Common myeloid progenitor, CD34-positive (primary cell): ENCODE measurements around the gene MBD5.

Source experiments
- CTCF ChIA-PET: fragments of 350-600 bp; sonication (Branson Sonifier 250); formaldehyde crosslinking; loops from one replicate; lab custom pipeline; 2021; ENCODE audit warnings: antibody characterized with exemption; lab: Charles Lee
- POLR2A ChIA-PET: fragments of 350-600 bp; sonication (Branson Sonifier 250); formaldehyde crosslinking; loops from one replicate; lab custom pipeline; 2021; ENCODE audit warnings: antibody characterized with exemption; lab: Charles Lee
- DNase-seq, 3 donors: peaks; one replicate each; pipeline versions ENCODE4 v3.0.0 to v3.0.0-alpha.2; 2013
- H3K27ac ChIP-seq, 2 experiments: 1 replicate in 1 of 2; 2 replicates in 1 of 2; pipeline ENCODE4 v1.7.0; 2013; ENCODE audit warnings: inconsistent platforms in 2 of 2, low read length in 2 of 2, mild to moderate bottlenecking in 2 of 2, low read depth in 1 of 2, moderate library complexity in 1 of 2; ENCODE audit not compliant: severe bottlenecking in 2 of 2, insufficient read depth in 1 of 2, poor library complexity in 1 of 2
- H3K27me3 ChIP-seq, 5 experiments: replicated peaks in 2 of 5; 1 replicate in 3 of 5; 2 replicates in 2 of 5; pipeline versions ENCODE4 v1.6.1 to v1.7.0; 2013; ENCODE audit warnings: low read length in 4 of 5, mild to moderate bottlenecking in 2 of 5, moderate library complexity in 2 of 5, inconsistent platforms in 1 of 5; ENCODE audit not compliant: insufficient read depth in 5 of 5, control insufficient read depth in 4 of 5
- H3K36me3 ChIP-seq, 4 experiments: 1 replicate in 2 of 4; 2 replicates in 2 of 4; pipeline versions ENCODE4 v1.6.1 to v1.7.0; 2013; ENCODE audit warnings: low read length in 3 of 4, control low read depth in 1 of 4, mild to moderate bottlenecking in 1 of 4; ENCODE audit not compliant: control insufficient read depth in 4 of 4, insufficient read depth in 4 of 4
- H3K4me1 ChIP-seq, 4 experiments: 1 replicate in 3 of 4; 2 replicates in 1 of 4; pipeline versions ENCODE4 v1.6.1 to v1.7.1; 2013; ENCODE audit warnings: low read length in 3 of 4, mild to moderate bottlenecking in 3 of 4, control low read depth in 1 of 4, inconsistent platforms in 1 of 4, moderate library complexity in 1 of 4; ENCODE audit not compliant: control insufficient read depth in 4 of 4, insufficient read depth in 4 of 4; ENCODE audit errors: control extremely low read depth in 1 of 4
- H3K4me3 ChIP-seq, 7 experiments: 1 replicate in 4 of 7; 2 replicates in 3 of 7; pipeline versions ENCODE4 v1.5.1 to v1.7.0; 2013; ENCODE audit warnings: mild to moderate bottlenecking in 7 of 7, low read length in 6 of 7, moderate library complexity in 6 of 7, inconsistent platforms in 2 of 7, low read depth in 2 of 7, control low read depth in 1 of 7; ENCODE audit not compliant: insufficient read depth in 4 of 7, control insufficient read depth in 1 of 7; ENCODE audit errors: extremely low read depth in 1 of 7
- H3K9me3 ChIP-seq, 5 experiments: 1 replicate in 4 of 5; 2 replicates in 1 of 5; pipeline versions ENCODE4 v1.6.1 to v1.7.1; 2013; ENCODE audit warnings: low read length in 4 of 5, mild to moderate bottlenecking in 2 of 5, inconsistent platforms in 1 of 5, low read depth in 1 of 5, moderate library complexity in 1 of 5; ENCODE audit not compliant: control insufficient read depth in 4 of 5, insufficient read depth in 2 of 5; ENCODE audit errors: control extremely low read depth in 1 of 5
- WGBS: methylation state at CpG from one replicate; pipeline ENCODE4 v1.1.5; 2013; ENCODE audit not compliant: insufficient coverage; 5-methylcytosine and 5-hydroxymethylcytosine counted together

MBD5 gene

GRCh38 chr2:148447877-148448276 lies 427.0 kb downstream of the MBD5 start:
- no peaks in the 10 kb centered on the region for H3K4me1 ChIP-seq
- no peak for DNase-seq
- no peaks in the 10 kb centered on the region for H3K27me3 ChIP-seq
- WGBS = 100% methylated on average over 1 of the region's 1 CpG
- no peak overlapping the region for H3K4me3 ChIP-seq
- H3K27ac ChIP-seq = no peak overlapping the region
- no peaks in the 10 kb centered on the region for H3K36me3 ChIP-seq
- ChIA-PET POLR2A (no interaction called here), CTCF (no interaction called here)
- no peaks in the 10 kb centered on the region for H3K9me3 ChIP-seq

DNA sequence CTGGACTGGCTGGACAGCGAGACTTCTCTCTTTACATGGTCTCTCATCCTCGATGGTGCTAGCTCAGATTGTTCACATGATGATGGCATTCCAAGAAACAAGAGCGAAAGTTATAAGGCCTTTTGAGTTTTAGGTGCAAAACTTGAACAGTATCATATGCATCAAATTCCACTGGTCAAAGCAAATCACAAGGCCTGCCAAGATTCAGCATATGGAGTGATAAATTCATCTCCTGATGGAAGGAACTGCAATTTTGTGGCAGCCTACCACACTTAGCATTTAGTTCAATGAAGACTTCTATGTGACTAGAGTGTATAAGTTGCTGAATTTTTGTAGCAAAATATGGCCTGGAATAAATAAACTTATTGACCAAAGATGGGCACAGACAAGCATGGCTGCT lies 429.6 kb downstream of the MBD5 start:
- no peaks in the 10 kb centered on the region for H3K27me3 ChIP-seq
- no peak overlapping the region for H3K4me3 ChIP-seq
- CTCF ChIA-PET = no interaction called here
- no peaks in the 10 kb centered on the region for H3K9me3 ChIP-seq
- no peak overlapping the region for H3K27ac ChIP-seq
- H3K4me1 ChIP-seq = no peaks in the 10 kb centered on the region
- POLR2A ChIA-PET = interaction anchor here (0.6 kb wide), 1 partner anchor 511 kb away, joined by 4 read pairs; no protein-coding TSS in a partner anchor
- no peaks in the 10 kb centered on the region for H3K36me3 ChIP-seq
- WGBS = 100% methylated on average over 3 of the region's 3 CpGs
- DNase-seq = no peak

DNA sequence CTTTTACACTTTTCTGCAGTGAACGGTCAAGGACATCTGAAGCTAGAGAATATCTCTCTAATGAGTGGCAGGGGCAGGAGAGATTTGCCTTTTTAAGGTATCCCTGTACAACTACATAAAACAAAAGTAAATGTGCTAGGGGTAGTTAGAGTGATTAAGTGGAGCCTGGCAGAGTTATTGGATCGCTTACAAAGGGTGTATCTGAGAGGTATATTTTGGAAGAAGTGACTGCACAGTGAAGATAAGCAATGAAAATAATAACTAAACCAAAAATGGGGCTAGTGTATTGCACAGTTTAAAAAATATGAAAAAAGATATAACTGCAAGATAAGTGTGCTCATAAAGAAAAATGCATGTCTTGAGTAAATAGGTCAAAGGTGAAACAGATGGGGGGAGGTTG lies 430.2 kb downstream of the MBD5 start:
- CTCF ChIA-PET = interaction anchor here (1.9 kb wide), 1 partner anchor 14 kb away, joined by 4 read pairs; no protein-coding TSS in a partner anchor
- WGBS = no CpG with 5 or more reads among the region's 2 CpGs
- Histone ChIP-seq H3K27ac (no peak overlapping the region), H3K36me3 (no peaks in the 10 kb centered on the region), H3K4me1 (no peaks in the 10 kb centered on the region), H3K27me3 (no peaks in the 10 kb centered on the region), H3K9me3 (no peaks in the 10 kb centered on the region), H3K4me3 (no peak overlapping the region)
- DNase-seq = peak in 1 of 3 donors; percentile 11
- POLR2A ChIA-PET = interaction anchor here (0.6 kb wide), 1 partner anchor 511 kb away, joined by 4 read pairs; no protein-coding TSS in a partner anchor

DNA sequence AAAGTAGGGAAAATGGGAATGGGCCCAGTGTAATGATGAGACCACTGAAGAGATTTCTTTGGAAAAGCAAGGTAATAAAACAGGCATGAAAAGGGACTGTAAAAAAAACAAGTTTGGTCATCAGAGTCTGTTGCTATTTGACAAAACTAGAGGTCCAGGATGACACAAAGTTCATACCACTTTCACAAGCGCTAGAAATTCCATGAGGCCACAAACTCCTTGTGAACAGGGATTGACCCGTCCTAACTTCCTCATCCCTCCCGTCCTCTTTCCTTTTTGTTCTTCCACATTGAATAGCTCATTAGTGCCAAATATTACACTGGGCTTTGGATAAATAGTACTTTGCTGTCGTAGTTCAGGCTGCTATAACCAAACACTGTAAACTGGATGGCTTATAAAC lies 434.9 kb downstream of the MBD5 start:
- Histone ChIP-seq H3K36me3 (no peaks in the 10 kb centered on the region), H3K27me3 (no peaks in the 10 kb centered on the region), H3K27ac (no peak overlapping the region), H3K9me3 (no peaks in the 10 kb centered on the region), H3K4me3 (no peak overlapping the region), H3K4me1 (no peaks in the 10 kb centered on the region)
- ChIA-PET CTCF (no interaction called here), POLR2A (no interaction called here)
- no peak for DNase-seq
- 100% methylated on average over 3 of the region's 4 CpGs for WGBS

GRCh38 chr2:148458171-148458570 lies 437.3 kb downstream of the MBD5 start:
- Histone ChIP-seq H3K27ac (no peak overlapping the region), H3K4me3 (no peak overlapping the region), H3K4me1 (no peaks in the 10 kb centered on the region), H3K9me3 (no peaks in the 10 kb centered on the region), H3K27me3 (no peaks in the 10 kb centered on the region), H3K36me3 (no peaks in the 10 kb centered on the region)
- 100% methylated on average over 2 of the region's 2 CpGs for WGBS
- ChIA-PET POLR2A (no interaction called here), CTCF (interaction anchor here (0.6 kb wide), 1 partner anchor 12 kb away, joined by 3 read pairs; no protein-coding TSS in a partner anchor)
- no peak for DNase-seq

GRCh38 chr2:148459377-148459778 lies 438.5 kb downstream of the MBD5 start:
- Histone ChIP-seq H3K9me3 (no peaks in the 10 kb centered on the region), H3K27me3 (no peaks in the 10 kb centered on the region), H3K36me3 (peaks cover 0 to 2% (median under 1%) of the 10 kb centered on the region in 4 experiments), H3K4me3 (no peak overlapping the region), H3K27ac (no peak overlapping the region), H3K4me1 (no peaks in the 10 kb centered on the region)
- DNase-seq = no peak
- ChIA-PET POLR2A (no interaction called here), CTCF (no interaction called here)

DNA sequence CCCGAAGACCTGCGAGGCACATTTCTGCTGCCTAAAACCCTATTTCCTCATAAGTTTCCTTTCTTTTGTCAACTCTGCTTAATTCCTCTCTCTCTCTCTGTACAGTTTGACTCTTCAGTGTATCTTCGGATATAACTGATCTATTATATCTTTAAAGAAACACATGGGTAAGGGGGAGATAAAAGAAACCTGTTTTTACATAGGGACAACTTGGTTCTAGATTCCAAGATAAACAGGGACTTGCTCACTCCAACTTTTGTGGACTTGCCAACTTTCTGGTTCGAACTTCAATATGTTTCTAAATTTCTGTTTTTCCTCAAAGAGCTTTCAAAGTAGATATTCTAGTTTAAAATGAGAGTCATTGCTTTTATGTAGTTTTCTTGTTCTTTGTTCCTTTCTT lies 441.0 kb downstream of the MBD5 start:
- Histone ChIP-seq H3K9me3 (no peaks in the 10 kb centered on the region), H3K27ac (no peak overlapping the region), H3K36me3 (peaks cover 0 to 3% (median 1%) of the 10 kb centered on the region in 4 experiments), H3K4me1 (no peaks in the 10 kb centered on the region), H3K27me3 (no peaks in the 10 kb centered on the region), H3K4me3 (no peak overlapping the region)
- ChIA-PET POLR2A (no interaction called here), CTCF (no interaction called here)
- DNase-seq = no peak
- WGBS = 100% methylated on average over 3 of the region's 4 CpGs
